ENCODE measurements around the gene ABHD8.

Gene ABHD8

GRCh38 chr19:17335575-17335974 lies 32.4 kb upstream of the ABHD8 start:
- H3K4me1 ChIP-seq (ENCODE audit: low read length), result peaks cover 10% of the 10 kb centered on the region
- no peak overlapping the region for H3K4me3 ChIP-seq (ENCODE audit: low read length)
- H3K27me3 ChIP-seq (replicated peaks; ENCODE audit: insufficient read depth, low read length), result peaks cover 8% of the 10 kb centered on the region
- H3K9ac ChIP-seq (ENCODE audit: low read length), result no peak overlapping the region
- no peaks in the 10 kb centered on the region for H3K9me3 ChIP-seq (replicated peaks; ENCODE audit: insufficient read depth, low read length)
- DNase-seq, result no peak
- H4K20me1 ChIP-seq (ENCODE audit: insufficient read depth, low read length), result no peaks in the 10 kb centered on the region
- no peaks in the 10 kb centered on the region for H3K9me2 ChIP-seq (replicated peaks; ENCODE audit: insufficient read depth, low read length)
- H3K27ac ChIP-seq (ENCODE audit: low read length), result no peak overlapping the region
- peaks cover 12% of the 10 kb centered on the region for H3K79me2 ChIP-seq (ENCODE audit: low read length)
- no peak overlapping the region; the same call in 1 of the 2 replicates for H3K4me2 ChIP-seq (ENCODE audit: low read depth, low read length)
- no peaks in the 10 kb centered on the region for H3K36me3 ChIP-seq (replicated peaks; ENCODE audit: insufficient read depth, low read length)
- no peak overlapping the region for H2AFZ ChIP-seq (ENCODE audit: low read length)
- TF ChIP-seq CTCF (IDR thresholded peaks at IDR 0.05; ENCODE audit: low read length) (no peak), EZH2 (optimal IDR thresholded peaks at IDR 0.05; ENCODE audit: low read depth, low read length) (no peak)
- H3F3A ChIP-seq (ENCODE audit: insufficient read depth, low read length), result peaks cover 18% of the 10 kb centered on the region

GRCh38 chr19:17334414-17335409 lies 31.5 kb upstream of the ABHD8 start, which contains the start of gene ANO8:
ANO8 (minus strand) TSS chr19:17334855; CDS start chr19:17334670, 185 bp downstream.
- Histone ChIP-seq H3K36me3 (replicated peaks; ENCODE audit: insufficient read depth, low read length) (no peaks in the 10 kb centered on the region), H3K4me3 (ENCODE audit: low read length) (peak within 1 kb of the TSS; percentile 69), H2AFZ (ENCODE audit: low read length) (peak within 1 kb of the TSS; percentile 83), H4K20me1 (ENCODE audit: insufficient read depth, low read length) (no peaks in the 10 kb centered on the region), H3K9ac (ENCODE audit: low read length) (peak within 1 kb of the TSS; percentile 41; the same call in 1 of the 2 replicates), H3K4me1 (ENCODE audit: low read length) (peaks cover 10% of the 10 kb centered on the region), H3K9me2 (replicated peaks; ENCODE audit: insufficient read depth, low read length) (no peaks in the 10 kb centered on the region), H3K4me2 (ENCODE audit: low read depth, low read length) (peak within 1 kb of the TSS; percentile 87), H3K27me3 (replicated peaks; ENCODE audit: insufficient read depth, low read length) (peaks cover 17% of the 10 kb centered on the region), H3F3A (ENCODE audit: insufficient read depth, low read length) (peaks cover 18% of the 10 kb centered on the region), H3K9me3 (replicated peaks; ENCODE audit: insufficient read depth, low read length) (no peaks in the 10 kb centered on the region), H3K27ac (ENCODE audit: low read length) (no peak within 1 kb of the TSS), H3K79me2 (ENCODE audit: low read length) (peaks cover 12% of the 10 kb centered on the region)
- no peak for TF ChIP-seq CTCF (IDR thresholded peaks at IDR 0.05; ENCODE audit: low read length)
- TF ChIP-seq EZH2phosphoT487 (IDR thresholded peaks at IDR 0.05; ENCODE audit: low read length), result no peak
- TF ChIP-seq EZH2 (optimal IDR thresholded peaks at IDR 0.05; ENCODE audit: low read depth, low read length), result no peak
- peak; percentile 97 for DNase-seq

- Histone ChIP-seq H3K9me2 (replicated peaks; ENCODE audit: insufficient read depth, low read length) (no peaks in the 10 kb centered on the region), H3K27ac (ENCODE audit: low read length) (no peak overlapping the region), H3K4me2 (ENCODE audit: low read depth, low read length) (peak overlapping the region; percentile 87), H3K36me3 (replicated peaks; ENCODE audit: insufficient read depth, low read length) (no peaks in the 10 kb centered on the region), H2AFZ (ENCODE audit: low read length) (peak overlapping the region; percentile 83), H3K9ac (ENCODE audit: low read length) (peak overlapping the region; percentile 41; the same call in 1 of the 2 replicates), H3K9me3 (replicated peaks; ENCODE audit: insufficient read depth, low read length) (no peaks in the 10 kb centered on the region), H4K20me1 (ENCODE audit: insufficient read depth, low read length) (no peaks in the 10 kb centered on the region), H3K4me1 (ENCODE audit: low read length) (peaks cover 10% of the 10 kb centered on the region), H3K27me3 (replicated peaks; ENCODE audit: insufficient read depth, low read length) (peaks cover 26% of the 10 kb centered on the region), H3F3A (ENCODE audit: insufficient read depth, low read length) (peaks cover 18% of the 10 kb centered on the region), H3K79me2 (ENCODE audit: low read length) (peaks cover 10% of the 10 kb centered on the region), H3K4me3 (ENCODE audit: low read length) (peak overlapping the region; percentile 69)
- peak; percentile 43 for DNase-seq
- no peak for TF ChIP-seq CTCF (IDR thresholded peaks at IDR 0.05; ENCODE audit: low read length)
- TF ChIP-seq EZH2phosphoT487 (IDR thresholded peaks at IDR 0.05; ENCODE audit: low read length), result no peak
- TF ChIP-seq EZH2 (optimal IDR thresholded peaks at IDR 0.05; ENCODE audit: low read depth, low read length), result no peak
Observed at GRCh38 chr19:17333611-17334413, 30.6 kb upstream of the ABHD8 start.
